GM19395 (cell line): ENCODE data around the gene FASTK.

ENCODE experiments used
- ATAC-seq: cut with Tn5 transposase; IDR thresholded peaks from one replicate; pipeline ENCODE4 v1.9.1; 2021; ENCODE audit warnings: mild to moderate bottlenecking, moderate library complexity; ENCODE audit not compliant: unreplicated experiment

FASTK gene

GRCh38 chr7:151080522-151081169, at the start of gene FASTK:
FASTK (minus strand) TSS chr7:151080809; CDS start chr7:151080766, 43 bp downstream.
- ATAC-seq, result peak; percentile 73

GRCh38 chr7:151129960-151130591, 49.5 kb upstream of the FASTK start:
- no peak for ATAC-seq

GRCh38 chr7:151129117-151129959, 48.7 kb upstream of the FASTK start:
- ATAC-seq, result no peak

- ATAC-seq, result no peak
These were observed 48.1 kb upstream of the FASTK start for GRCh38 chr7:151128716-151129115.

- ATAC-seq, result no peak
These were observed 47.5 kb upstream of the FASTK start for GRCh38 chr7:151128144-151128543.

GRCh38 chr7:151126491-151127137, 46.0 kb upstream of the FASTK start:
- no peak for ATAC-seq

GRCh38 chr7:151125846-151126481, 45.4 kb upstream of the FASTK start:
- ATAC-seq, result no peak

GRCh38 chr7:151125470-151125845, 44.8 kb upstream of the FASTK start:
- ATAC-seq, result no peak

GRCh38 chr7:151124899-151125399, 44.3 kb upstream of the FASTK start:
- no peak for ATAC-seq

GRCh38 chr7:151124481-151124880, 43.9 kb upstream of the FASTK start:
- no peak for ATAC-seq

GRCh38 chr7:151123822-151124464, 43.3 kb upstream of the FASTK start:
- ATAC-seq, result peak; percentile 88

GRCh38 chr7:151123158-151123821, 42.7 kb upstream of the FASTK start:
- no peak for ATAC-seq

- ATAC-seq, result no peak
These were observed 42.2 kb upstream of the FASTK start for GRCh38 chr7:151122796-151123157.

GRCh38 chr7:151122276-151122675, 41.7 kb upstream of the FASTK start:
- ATAC-seq, result no peak

GRCh38 chr7:151121380-151122170, 41.0 kb upstream of the FASTK start:
- no peak for ATAC-seq

GRCh38 chr7:151120896-151121295, 40.3 kb upstream of the FASTK start:
- ATAC-seq, result no peak

- ATAC-seq, result no peak
These were observed 39.3 kb upstream of the FASTK start for GRCh38 chr7:151119902-151120301.

- no peak for ATAC-seq
These were observed 38.4 kb upstream of the FASTK start for GRCh38 chr7:151119055-151119415.
